HG03139 (cell line): ENCODE results near the gene ACP7.
"Not testable (repeated sequence)": the region's sequence is repeated elsewhere in the genome, so short reads cannot be mapped to it uniquely, and the experiment has no call there.

Source experiments
- ATAC-seq: cut with Tn5 transposase; IDR thresholded peaks from one replicate; pipeline ENCODE4 v1.9.1; 2021; ENCODE audit not compliant: unreplicated experiment

ACP7 gene

GRCh38 chr19:39130337-39131254 lies 46.4 kb downstream of the ACP7 start:
- no peak for ATAC-seq

DNA sequence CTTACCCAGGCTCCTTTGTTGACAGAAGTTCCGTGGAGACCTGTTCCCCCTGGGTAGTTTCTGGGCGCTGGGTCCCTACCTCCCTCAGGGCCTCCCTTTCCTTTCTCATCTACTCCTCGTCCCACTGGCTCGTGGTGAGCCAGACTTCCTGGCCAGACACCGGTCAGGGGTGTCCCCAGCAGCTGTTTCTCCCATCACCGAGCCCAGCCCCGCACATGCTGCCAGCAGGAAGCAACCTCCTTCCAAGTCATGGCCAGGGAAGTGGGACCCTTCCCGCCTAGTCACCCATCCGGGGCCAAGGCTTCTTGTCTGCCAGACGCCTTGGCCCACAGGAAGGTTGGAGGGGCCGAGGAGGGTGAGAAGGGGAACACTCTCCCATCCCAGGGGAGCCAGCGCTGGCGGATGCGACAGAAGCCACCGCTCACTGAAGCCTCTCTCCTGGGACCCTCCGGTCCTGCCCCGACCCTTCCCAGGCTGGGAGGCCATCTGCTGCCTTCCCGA lies 47.1 kb downstream of the ACP7 start:
- ATAC-seq, result no peak

DNA sequence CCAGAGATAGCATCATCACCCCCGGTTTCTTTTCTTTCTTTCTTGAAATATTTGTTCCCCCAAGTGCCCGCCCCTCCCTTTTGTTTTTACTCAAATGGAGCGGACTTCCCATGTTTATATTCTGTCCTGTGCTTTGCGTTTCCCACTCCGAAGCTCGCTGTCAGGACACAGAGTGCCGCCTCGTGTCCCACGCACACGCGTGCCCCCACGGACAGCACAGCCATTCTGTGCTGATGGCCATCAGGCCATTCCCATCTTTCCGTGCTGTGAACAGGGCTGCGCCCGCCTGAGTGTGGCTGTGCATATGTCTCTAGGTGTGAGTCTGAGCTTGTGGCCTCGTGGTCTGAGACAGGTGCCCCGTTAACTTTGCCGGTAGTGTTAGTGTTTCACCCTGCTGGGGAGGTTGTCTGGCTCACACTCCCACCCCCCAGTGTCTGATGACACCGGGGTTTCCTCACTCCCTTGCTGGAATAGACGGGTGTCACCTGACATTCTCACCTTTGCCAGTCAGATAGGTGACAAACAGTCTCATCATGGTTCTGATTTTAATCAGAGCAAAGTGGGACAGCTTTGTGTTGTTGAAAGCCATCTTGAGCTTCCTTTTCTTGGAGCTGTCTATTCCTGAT lies 48.3 kb downstream of the ACP7 start:
- ATAC-seq, result no peak

DNA sequence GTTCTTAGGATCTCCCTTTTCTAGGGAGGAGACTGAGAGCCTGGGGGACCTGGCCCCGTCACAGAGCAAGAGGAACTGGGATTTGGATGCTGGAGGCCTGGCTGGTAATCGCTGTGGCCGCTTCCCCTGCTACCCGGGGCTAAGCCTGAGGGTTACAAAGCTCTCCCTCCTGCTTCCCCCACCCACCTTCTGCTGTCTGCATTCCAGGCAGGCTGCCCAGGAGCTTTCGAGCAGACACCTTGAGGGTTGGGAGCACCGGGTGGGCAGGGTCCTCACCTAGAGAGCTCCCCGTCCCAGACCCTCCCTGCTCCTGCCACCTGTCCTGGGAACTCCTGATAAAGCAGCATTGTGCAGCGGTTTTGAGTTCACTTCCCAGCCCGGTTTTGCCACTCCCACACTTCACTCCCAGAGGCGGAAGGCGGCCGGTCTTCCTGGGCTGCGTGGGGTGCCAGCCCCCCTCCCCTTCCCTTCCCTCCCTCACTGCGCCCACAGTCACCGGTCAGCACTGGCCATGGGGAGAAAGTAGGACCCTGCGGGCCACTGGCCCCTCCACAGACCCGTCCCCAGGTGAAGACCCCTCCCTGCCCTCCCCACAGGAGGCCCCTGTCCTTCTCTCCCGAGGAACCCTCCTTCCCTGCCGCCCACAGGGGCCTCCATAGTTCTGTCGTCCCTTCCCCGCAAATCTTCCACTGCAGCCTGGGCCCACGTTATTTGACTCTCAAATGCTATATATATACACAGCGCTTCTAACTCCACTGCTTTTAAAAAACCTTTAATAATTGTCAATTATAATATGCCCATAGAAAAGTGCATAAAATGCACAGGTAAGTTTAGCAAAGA lies 49.5 kb downstream of the ACP7 start:
- ATAC-seq, result no peak

DNA sequence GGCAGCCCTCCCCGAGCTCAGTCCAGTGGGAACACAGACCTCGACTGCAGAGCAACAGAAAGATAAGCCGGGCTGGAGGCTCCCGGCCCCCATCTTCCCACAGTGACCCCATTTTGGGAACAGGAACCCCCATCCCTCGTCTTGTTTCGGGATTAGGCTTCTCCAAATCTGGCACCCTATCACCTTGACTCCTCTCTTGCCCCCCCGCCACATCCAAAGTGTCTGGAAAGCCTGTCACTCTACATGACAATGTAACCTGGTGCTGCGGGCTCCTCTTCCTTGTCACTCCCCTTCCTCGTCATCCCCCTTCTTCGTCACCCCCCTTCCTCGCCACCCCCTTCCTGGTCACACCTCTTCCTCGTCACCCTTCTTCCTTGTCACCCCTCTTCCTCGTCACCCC lies 51.5 kb downstream of the ACP7 start:
- no peak for ATAC-seq

- no peak for ATAC-seq
Measured at GRCh38 chr19:39136225-39136940, 52.2 kb downstream of the ACP7 start.

DNA sequence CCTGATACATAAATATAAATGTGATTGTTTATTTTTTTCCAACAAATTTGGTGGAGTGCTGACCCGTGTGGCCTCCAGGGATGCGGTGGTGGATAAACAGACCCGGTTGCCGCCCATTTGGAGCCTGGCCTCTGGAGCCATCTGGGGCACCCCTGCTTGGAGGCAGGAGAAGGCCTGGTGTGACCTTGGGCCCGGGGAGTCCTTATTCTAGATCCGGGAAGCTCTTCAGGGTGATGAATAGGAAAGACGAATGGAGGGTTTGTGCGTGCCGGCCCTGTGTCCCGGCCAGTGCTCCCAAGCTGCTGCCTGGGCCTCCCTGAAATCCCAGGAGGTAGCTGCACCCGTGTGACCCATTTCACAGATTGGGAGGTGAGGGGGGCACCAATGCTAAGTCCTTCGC lies 53.0 kb downstream of the ACP7 start:
- no peak for ATAC-seq

DNA sequence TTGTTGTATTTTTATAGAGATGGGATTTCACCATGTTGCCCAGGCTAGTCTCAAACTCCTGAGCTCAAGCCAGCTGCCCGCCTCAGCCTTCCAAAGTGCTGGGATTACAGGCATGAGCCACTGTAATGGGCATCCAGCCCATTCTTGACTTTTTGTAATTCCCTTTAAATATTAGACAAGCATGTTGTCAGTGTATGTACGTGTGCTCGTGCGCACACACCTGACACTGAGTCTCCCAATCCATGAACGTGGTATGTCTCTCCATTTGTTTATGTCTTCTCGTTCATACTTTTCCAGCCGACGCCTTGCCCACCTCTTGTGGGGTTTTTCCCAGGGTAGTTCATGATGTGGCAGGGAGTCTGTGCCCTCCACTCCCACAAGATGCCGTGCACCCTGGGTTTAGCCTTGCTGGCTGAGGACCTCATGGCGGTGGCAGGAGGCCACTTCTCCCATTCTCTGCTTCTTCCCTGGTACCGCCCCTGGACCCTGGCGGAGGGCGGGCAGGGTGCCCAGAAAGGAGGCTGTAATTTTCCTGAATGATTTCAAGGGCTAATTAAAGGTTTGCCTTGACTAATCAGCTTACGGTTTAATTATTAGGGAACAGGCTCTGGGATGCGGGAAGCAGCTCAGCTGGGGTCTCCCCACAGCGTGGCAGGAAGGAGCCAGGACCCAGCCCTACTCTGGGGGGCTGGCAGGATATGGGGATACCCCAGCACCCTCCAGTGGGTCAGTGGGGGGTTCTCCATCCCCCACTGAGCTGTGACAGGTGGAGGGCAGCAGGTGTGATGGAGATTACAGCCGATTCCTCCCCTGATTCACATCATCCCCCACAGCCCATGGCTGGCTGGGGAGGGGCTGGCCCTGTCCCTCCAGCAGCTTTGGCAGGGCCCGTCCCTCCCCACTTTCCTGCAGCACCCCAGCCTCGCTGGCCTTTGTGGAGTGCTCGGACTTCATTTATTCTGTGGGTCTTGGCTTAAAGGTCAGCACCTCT lies 54.3 kb downstream of the ACP7 start:
- ATAC-seq, result no peak

DNA sequence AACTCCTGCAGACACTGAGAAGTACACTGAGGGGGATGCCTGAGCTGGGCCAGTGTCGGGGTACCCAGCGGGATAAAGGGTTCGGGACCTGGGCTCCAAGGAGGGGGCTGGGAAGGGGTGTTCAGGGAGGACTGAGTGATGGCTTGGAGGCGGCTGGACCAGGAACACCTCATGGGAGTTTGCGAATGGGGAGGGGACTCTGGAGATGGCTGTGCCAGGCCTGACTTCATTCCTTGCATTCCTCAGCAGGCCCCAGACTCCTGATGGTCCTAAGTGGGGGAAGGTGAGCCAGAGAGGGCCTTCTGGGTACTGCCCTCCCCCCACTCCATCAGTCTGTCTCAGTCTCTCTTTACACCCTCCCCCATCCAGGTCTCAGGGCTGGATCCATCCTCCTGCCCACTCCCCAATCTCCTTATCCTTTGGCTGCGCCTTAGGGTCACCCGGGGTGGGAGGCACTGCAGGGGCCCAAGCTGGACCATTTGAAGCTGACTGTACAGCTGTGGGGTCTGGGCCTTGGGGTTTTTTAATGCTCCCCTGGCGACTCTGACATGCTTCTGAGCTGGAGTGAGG lies 55.2 kb downstream of the ACP7 start:
- no peak for ATAC-seq

DNA sequence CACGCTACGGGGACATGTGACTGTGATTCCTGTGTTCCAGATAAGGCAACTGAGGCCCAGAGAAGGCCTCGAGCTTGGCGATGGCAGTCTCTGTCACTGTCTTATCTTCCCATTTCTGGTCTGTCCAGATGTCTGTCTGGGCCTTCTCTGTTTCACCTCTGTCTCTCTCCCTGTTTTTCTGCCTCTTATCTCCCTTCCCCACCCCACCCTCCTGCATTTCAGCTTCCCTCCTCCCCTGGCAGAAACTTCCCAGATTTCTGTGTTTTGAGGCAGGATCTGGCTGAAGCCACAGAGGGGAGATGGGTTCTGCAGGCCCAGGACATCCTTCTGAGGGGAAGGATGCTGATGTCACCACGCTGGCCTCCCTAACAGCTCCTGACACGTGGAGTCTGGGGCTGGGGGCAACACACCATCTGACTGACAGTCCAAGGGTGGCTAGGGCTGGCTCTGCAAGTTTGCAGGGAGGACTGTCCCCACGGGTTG lies 55.8 kb downstream of the ACP7 start:
- ATAC-seq, result no peak

GRCh38 chr19:39140594-39140993 lies 56.4 kb downstream of the ACP7 start:
- ATAC-seq, result no peak

- ATAC-seq, result no peak
Measured at GRCh38 chr19:39141929-39142328, 57.8 kb downstream of the ACP7 start.

GRCh38 chr19:39142630-39143029 lies 58.5 kb downstream of the ACP7 start:
- no peak for ATAC-seq

DNA sequence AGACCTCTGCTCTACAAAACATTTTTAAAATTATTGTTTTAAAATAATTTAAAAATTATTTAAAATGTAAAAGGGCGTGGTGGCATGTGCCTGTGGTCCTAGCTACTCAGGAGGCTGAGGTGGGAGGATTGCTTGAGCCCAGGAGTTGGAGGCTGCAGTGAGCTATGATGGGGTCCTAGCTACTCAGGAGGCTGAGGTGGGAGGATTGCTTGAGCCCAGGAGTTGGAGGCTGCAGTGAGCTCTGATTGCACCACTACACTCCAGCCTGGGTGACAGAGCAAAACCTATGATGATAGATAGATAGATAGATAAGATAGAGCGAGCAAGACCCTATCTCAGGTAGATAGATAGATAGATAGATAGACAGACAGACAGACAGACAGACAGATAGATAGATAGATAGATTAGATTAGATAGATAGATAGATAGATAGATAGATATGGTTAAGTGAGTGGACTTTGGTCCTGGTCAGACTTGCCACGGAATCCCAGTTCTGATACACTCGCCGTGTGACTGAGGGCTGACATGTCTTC lies 59.7 kb downstream of the ACP7 start:
- not testable (repeated sequence) for ATAC-seq

DNA sequence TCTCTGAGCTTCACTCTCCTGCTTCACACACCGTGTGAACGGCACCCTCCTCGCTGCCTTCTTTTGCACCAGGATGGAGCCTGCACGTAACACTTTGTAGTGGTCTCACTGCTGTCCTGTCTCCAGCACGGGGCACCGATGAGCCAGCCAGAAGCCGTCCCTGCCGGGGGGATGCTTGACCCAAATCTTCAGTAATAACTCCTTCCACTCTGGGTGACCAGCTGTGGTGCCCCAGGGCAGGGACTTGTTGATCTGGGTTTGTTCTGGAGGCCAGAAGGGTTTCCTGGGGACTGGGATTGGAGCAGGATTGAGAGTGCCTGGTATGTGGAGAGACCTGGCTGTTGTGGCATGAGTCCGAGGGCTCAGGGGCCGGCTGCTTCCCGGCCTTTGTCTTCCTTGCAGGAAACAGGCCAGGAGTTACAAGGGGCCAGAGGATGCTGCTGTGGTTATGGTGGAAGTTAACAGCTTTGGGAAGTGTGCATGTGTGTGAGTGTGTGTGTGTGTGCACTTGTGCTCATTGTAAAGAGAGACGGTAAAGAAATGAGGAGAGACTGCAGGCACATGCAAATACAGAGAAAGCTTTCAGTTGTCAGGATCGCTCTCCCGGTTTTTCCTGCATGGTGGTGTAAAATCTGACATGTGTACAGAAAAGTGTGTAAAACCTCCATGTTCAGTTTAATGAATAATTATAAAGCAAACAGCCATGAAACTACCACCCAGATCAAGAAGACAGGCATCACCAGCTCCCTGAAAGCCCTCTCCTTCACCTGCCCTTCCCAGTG lies 60.3 kb downstream of the ACP7 start:
- no peak for ATAC-seq

GRCh38 chr19:39145180-39145953 lies 61.2 kb downstream of the ACP7 start:
- ATAC-seq, result no peak

- no peak for ATAC-seq
Measured at GRCh38 chr19:39146091-39146490, 61.9 kb downstream of the ACP7 start.
